A673 (cell line): Measurements from ENCODE around the gene DMRTA2. TPM values are rescaled to one million over a fixed set of nuclear protein-coding genes. Genes with fewer than 3 reads are reported as not detected.

Experiments used
- BruUV-seq: library from RNA; stranded (reverse); fragments of 400-500 nt; replicated peaks from 2 replicates; lab custom pipeline; 2021; lab: Mats Ljungman, UMichigan
- CTCF ChIA-PET: fragments of 300-600 bp; sonication (Branson Sonifier 250); formaldehyde crosslinking; loops from one replicate; lab custom pipeline; 2022; ENCODE audit warnings: antibody characterized with exemption; lab: Charles Lee
- POLR2A ChIA-PET: fragments of 300-600 bp; sonication (Branson Sonifier 250); formaldehyde crosslinking; loops from one replicate; lab custom pipeline; 2022; ENCODE audit warnings: antibody characterized with exemption; ENCODE audit not compliant: low non-redundant PET; lab: Charles Lee
- DNase-seq: peaks from one replicate; pipeline ENCODE4 v3.0.0-alpha.2; 2015; ENCODE audit warnings: low spot score
- H3K27ac ChIP-seq: fragments of 200-600 bp; sonication (generic); 2 replicates; pipeline ENCODE4 v1.5.1; 2016; ENCODE audit warnings: mixed run types, low read depth, mild to moderate bottlenecking, mixed read lengths, antibody characterized with exemption, low read length; ENCODE audit not compliant: poor library complexity, severe bottlenecking
- H3K27me3 ChIP-seq: fragments of 200-600 bp; sonication (generic); replicated peaks from 2 replicates; pipeline ENCODE4 v1.6.1; 2017; ENCODE audit warnings: mixed run types, low read depth, mild to moderate bottlenecking, mixed read lengths, antibody characterized with exemption, low read length; ENCODE audit not compliant: insufficient read depth, poor library complexity
- H3K36me3 ChIP-seq: fragments of 200-600 bp; sonication (generic); 2 replicates; pipeline ENCODE4 v1.6.1; 2016; ENCODE audit warnings: mixed run types, mild to moderate bottlenecking, mixed read lengths, antibody characterized with exemption, low read length; ENCODE audit not compliant: insufficient read depth, poor library complexity, severe bottlenecking
- H3K4me1 ChIP-seq: fragments of 200-600 bp; sonication (generic); 2 replicates; pipeline ENCODE4 v1.6.1; 2017; ENCODE audit warnings: mixed run types, mild to moderate bottlenecking, mixed read lengths, antibody characterized with exemption, low read length; ENCODE audit not compliant: insufficient read depth, poor library complexity, severe bottlenecking
- H3K4me3 ChIP-seq: fragments of 200-600 bp; sonication (generic); 2 replicates; pipeline ENCODE4 v1.5.1; 2016; ENCODE audit warnings: low read depth, mixed run types, mild to moderate bottlenecking, mixed read lengths, low read length; ENCODE audit not compliant: poor library complexity, severe bottlenecking
- H3K9me3 ChIP-seq: fragments of 200-600 bp; sonication (generic); 2 replicates; pipeline ENCODE4 v1.6.1; 2016; ENCODE audit warnings: mixed run types, low read depth, mild to moderate bottlenecking, mixed read lengths, antibody characterized with exemption, low read length; ENCODE audit not compliant: poor library complexity, severe bottlenecking
- EZH2 ChIP-seq: fragments of 200-600 bp; sonication (generic); IDR thresholded peaks from 2 replicates; pipeline ENCODE4 v1.6.1; 2017; ENCODE audit warnings: borderline replicate concordance, low read depth, mild to moderate bottlenecking, mixed read lengths, antibody characterized with exemption, low read length; ENCODE audit not compliant: poor library complexity, severe bottlenecking
- intact Hi-C: fragments of 100-400 bp; cut with micrococcal nuclease; formaldehyde crosslinking; loops from one replicate; pipeline ENCODE4 v1.10.0; 2022; ENCODE audit not compliant: unreplicated experiment
- total RNA-seq: library from RNA; stranded (reverse); gene quantifications from 2 replicates; pipeline ENCODE4 v1.2.3, GENCODE V29; 2021
- TF ChIP-seq, protein P1 (sequence below): fragments of 300-800, 200-600 bp; sonication (generic); conservative IDR thresholded peaks from 2 replicates; pipeline ENCODE4 v1.5.1; 2017; ENCODE audit warnings: low read depth, mild to moderate bottlenecking, antibody characterized with exemption, low read length, moderate library complexity, mixed read lengths

The DMRTA2 gene
- total RNA-seq, 1 experiment from 2014 or later = 0.37 TPM

GRCh38 chr1:50458507-50458906, 35.3 kb upstream of the DMRTA2 start:
- intact Hi-C loops = no loop called here
- no peak for DNase-seq
- ChIA-PET CTCF (interaction anchor here (0.5 kb wide), 1 partner anchor 28 kb away, joined by 4 read pairs; no protein-coding TSS in a partner anchor), POLR2A (interaction anchor here (0.7 kb wide), 1 partner anchor 34 kb away, joined by 4 read pairs; no protein-coding TSS in a partner anchor)
- Histone ChIP-seq H3K36me3 (no peaks in the 10 kb centered on the region), H3K27me3 (no peaks in the 10 kb centered on the region), H3K4me1 (peaks cover under 1% of the 10 kb centered on the region), H3K9me3 (no peaks in the 10 kb centered on the region), H3K4me3 (no peak overlapping the region), H3K27ac (no peak overlapping the region)
- no peak for TF ChIP-seq EZH2
- TF ChIP-seq, protein P1, sequence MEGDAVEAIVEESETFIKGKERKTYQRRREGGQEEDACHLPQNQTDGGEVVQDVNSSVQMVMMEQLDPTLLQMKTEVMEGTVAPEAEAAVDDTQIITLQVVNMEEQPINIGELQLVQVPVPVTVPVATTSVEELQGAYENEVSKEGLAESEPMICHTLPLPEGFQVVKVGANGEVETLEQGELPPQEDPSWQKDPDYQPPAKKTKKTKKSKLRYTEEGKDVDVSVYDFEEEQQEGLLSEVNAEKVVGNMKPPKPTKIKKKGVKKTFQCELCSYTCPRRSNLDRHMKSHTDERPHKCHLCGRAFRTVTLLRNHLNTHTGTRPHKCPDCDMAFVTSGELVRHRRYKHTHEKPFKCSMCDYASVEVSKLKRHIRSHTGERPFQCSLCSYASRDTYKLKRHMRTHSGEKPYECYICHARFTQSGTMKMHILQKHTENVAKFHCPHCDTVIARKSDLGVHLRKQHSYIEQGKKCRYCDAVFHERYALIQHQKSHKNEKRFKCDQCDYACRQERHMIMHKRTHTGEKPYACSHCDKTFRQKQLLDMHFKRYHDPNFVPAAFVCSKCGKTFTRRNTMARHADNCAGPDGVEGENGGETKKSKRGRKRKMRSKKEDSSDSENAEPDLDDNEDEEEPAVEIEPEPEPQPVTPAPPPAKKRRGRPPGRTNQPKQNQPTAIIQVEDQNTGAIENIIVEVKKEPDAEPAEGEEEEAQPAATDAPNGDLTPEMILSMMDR = no peak
- BruUV-seq = no TSS peak

DNA sequence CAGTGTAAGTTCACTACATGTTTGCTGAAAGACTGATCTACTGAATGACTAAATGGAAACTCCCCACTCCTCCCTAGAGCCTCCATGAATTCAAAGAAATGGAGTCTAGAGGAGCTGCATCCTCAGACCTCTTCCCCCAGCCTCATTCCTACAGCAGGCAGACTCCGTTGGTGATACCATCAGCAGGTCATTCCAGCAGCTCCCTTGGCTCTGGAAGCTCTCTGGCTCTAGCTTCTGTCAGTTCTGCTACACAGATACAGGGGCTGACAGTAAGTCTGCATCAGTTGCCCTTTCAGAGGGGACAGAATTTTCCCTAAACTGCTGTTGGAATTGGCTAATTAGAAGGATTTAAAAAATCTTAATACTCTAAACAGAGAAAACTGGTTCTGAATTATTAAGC, 31.7 kb upstream of the DMRTA2 start:
- no peak overlapping the region for H3K4me3 ChIP-seq
- POLR2A ChIA-PET = no interaction called here
- H3K9me3 ChIP-seq = no peaks in the 10 kb centered on the region
- CTCF ChIA-PET = no interaction called here
- H3K4me1 ChIP-seq = peaks cover 6% of the 10 kb centered on the region
- H3K27ac ChIP-seq = no peak overlapping the region
- DNase-seq = no peak
- intact Hi-C loops = no loop called here
- H3K27me3 ChIP-seq = no peaks in the 10 kb centered on the region
- TF ChIP-seq EZH2 = no peak
- TF ChIP-seq, protein P1 = no peak
- BruUV-seq = no TSS peak
- H3K36me3 ChIP-seq = no peaks in the 10 kb centered on the region

GRCh38 chr1:50453266-50453665, 30.0 kb upstream of the DMRTA2 start:
- no peaks in the 10 kb centered on the region for H3K27me3 ChIP-seq
- DNase-seq = peak; percentile 37
- ChIA-PET POLR2A (no interaction called here), CTCF (no interaction called here)
- no peaks in the 10 kb centered on the region for H3K9me3 ChIP-seq
- no peaks in the 10 kb centered on the region for H3K36me3 ChIP-seq
- peaks cover 6% of the 10 kb centered on the region for H3K4me1 ChIP-seq
- no peak overlapping the region for H3K27ac ChIP-seq
- no peak overlapping the region for H3K4me3 ChIP-seq
- TF ChIP-seq, protein P1 = no peak
- no peak for TF ChIP-seq EZH2
- intact Hi-C loops = no loop called here
- BruUV-seq = no TSS peak
